Calu3 (cell line): ENCODE measurements around the gene ASB4. TPM values are rescaled to one million over a fixed set of nuclear protein-coding genes. Genes with fewer than 3 reads are reported as not detected.
"Not testable (repeated sequence)": the region's sequence is repeated elsewhere in the genome, so short reads cannot be mapped to it uniquely, and the experiment has no call there.

ENCODE experiments used
- BruUV-seq: library from RNA; stranded (reverse); fragments of 400-500 nt; replicated peaks from 2 replicates; lab custom pipeline; 2021; lab: Mats Ljungman, UMichigan
- CTCF ChIA-PET: fragments of 300-600 bp; sonication (Branson Sonifier 250); formaldehyde crosslinking; loops from one replicate; lab custom pipeline; 2022; ENCODE audit warnings: antibody characterized with exemption; lab: Charles Lee
- DNase-seq: peaks from one replicate; pipeline ENCODE4 v3.0.0; 2022
- H3K27ac Mint-ChIP-seq: one replicate; pipeline ENCODE4 v1.8.0; 2022; ENCODE audit warnings: mixed read lengths; ENCODE audit not compliant: unreplicated experiment
- H3K27me3 Mint-ChIP-seq: one replicate; pipeline ENCODE4 v1.8.0; 2022; ENCODE audit warnings: mixed read lengths; ENCODE audit not compliant: unreplicated experiment
- H3K36me3 Mint-ChIP-seq: one replicate; pipeline ENCODE4 v1.8.0; 2022; ENCODE audit warnings: mild to moderate bottlenecking, moderate library complexity, mixed read lengths; ENCODE audit not compliant: insufficient read depth, unreplicated experiment
- H3K4me1 Mint-ChIP-seq: one replicate; pipeline ENCODE4 v1.8.0; 2022; ENCODE audit warnings: mild to moderate bottlenecking, low read depth, mixed read lengths; ENCODE audit not compliant: unreplicated experiment
- H3K4me3 Mint-ChIP-seq: one replicate; pipeline ENCODE4 v1.8.0; 2022; ENCODE audit warnings: mild to moderate bottlenecking, low read depth, moderate library complexity, mixed read lengths; ENCODE audit not compliant: unreplicated experiment
- H3K9me3 Mint-ChIP-seq: one replicate; pipeline ENCODE4 v1.8.0; 2022; ENCODE audit warnings: low read depth, mixed read lengths; ENCODE audit not compliant: unreplicated experiment
- intact Hi-C: fragments of 100-400 bp; cut with micrococcal nuclease; formaldehyde crosslinking; loops from one replicate; pipeline ENCODE4 v1.10.0; 2022; ENCODE audit not compliant: unreplicated experiment
- total RNA-seq: library from RNA; stranded (reverse); gene quantifications from 2 replicates; pipeline ENCODE4 v1.2.3, GENCODE V29; 2022
- TF ChIP-seq, protein P1 (sequence below): fragments of 200-600 bp; IDR thresholded peaks from one replicate; pipeline ENCODE4 v1.8.0; 2022; ENCODE audit warnings: antibody characterized with exemption; ENCODE audit not compliant: unreplicated experiment

The ASB4 gene
- total RNA-seq, 1 experiment from 2014 or later = 0.47 TPM

DNA sequence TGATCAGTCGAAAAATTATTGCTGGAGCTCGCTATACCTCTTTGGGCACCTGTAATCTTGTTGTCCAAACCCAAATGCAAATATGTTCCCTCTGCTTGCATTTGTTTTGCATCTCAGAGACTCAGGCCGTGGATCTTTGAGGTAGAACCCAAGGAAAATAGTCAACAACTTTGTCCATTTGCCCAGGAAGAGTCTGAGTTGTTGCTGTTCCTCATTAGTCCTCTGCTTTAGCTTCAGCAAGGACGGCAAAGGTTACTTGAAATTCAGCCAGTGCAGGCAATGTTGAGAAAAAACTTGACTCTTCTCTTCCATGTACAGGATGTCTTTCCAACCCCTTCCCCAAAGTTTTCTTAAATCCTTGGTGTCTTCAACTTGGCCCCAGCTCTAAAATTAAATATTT, 64.8 kb downstream of the ASB4 start:
- CTCF ChIA-PET = no interaction called here
- H3K9me3 Mint-ChIP-seq = no peaks in the 10 kb centered on the region
- intact Hi-C loops = no loop called here
- no TSS peak for BruUV-seq
- peaks cover 23% of the 10 kb centered on the region for H3K4me1 Mint-ChIP-seq
- H3K4me3 Mint-ChIP-seq = peak overlapping the region; percentile 36
- peaks cover 9% of the 10 kb centered on the region for H3K36me3 Mint-ChIP-seq
- H3K27me3 Mint-ChIP-seq = no peaks in the 10 kb centered on the region
- H3K27ac Mint-ChIP-seq = peak overlapping the region; percentile 81
- TF ChIP-seq, protein P1, sequence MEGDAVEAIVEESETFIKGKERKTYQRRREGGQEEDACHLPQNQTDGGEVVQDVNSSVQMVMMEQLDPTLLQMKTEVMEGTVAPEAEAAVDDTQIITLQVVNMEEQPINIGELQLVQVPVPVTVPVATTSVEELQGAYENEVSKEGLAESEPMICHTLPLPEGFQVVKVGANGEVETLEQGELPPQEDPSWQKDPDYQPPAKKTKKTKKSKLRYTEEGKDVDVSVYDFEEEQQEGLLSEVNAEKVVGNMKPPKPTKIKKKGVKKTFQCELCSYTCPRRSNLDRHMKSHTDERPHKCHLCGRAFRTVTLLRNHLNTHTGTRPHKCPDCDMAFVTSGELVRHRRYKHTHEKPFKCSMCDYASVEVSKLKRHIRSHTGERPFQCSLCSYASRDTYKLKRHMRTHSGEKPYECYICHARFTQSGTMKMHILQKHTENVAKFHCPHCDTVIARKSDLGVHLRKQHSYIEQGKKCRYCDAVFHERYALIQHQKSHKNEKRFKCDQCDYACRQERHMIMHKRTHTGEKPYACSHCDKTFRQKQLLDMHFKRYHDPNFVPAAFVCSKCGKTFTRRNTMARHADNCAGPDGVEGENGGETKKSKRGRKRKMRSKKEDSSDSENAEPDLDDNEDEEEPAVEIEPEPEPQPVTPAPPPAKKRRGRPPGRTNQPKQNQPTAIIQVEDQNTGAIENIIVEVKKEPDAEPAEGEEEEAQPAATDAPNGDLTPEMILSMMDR = no peak
- no peak for DNase-seq

DNA sequence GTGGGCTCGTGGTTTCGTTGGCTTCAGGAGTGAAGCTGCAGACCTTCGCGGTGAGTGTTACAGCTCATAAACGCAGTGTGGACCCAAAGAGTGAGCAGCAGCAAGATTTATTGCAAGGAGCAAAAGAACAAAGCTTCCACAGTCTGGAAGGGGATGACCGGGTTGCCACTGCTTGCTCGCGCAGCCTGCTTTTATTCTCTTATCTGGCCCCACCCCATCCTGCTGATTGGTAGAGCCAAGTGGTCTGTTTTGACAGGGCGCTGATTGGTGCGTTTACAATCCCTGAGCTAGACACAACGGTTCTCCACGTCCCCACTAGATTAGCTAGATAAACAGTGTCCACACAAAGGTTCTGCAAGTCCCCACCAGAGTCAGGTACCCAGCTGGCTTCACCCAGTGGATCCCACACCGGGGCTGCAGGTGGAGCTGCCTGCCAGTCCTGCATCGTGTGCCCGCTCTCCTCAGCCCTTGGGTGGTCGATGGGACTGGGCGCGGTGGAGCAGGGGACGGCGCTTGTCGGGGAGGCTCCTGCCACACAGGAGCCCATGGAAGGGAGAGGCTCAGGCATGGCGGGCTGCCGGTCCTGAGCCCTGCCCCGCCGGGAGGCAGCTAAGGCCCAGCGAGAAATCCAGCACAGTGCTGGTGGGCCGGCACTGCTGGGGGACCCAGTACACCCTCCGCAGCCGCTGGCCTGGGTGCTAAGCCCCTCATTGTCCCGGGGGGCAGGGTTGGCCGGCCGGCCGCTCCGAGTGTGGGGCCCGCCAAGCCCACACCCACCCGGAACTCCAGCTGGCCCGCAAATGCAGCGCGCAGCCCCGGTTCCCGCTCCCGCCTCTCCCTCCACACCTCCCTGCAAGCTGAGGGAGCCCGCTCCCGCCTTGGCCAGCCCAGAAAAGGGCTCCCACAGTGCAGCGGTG, 66.5 kb downstream of the ASB4 start:
- H3K4me3 Mint-ChIP-seq, H3K27me3 Mint-ChIP-seq, intact Hi-C loops, H3K9me3 Mint-ChIP-seq, H3K36me3 Mint-ChIP-seq, CTCF ChIA-PET, BruUV-seq, H3K27ac Mint-ChIP-seq, DNase-seq: not testable (repeated sequence)
- peaks cover 20% of the 10 kb centered on the region for H3K4me1 Mint-ChIP-seq

DNA sequence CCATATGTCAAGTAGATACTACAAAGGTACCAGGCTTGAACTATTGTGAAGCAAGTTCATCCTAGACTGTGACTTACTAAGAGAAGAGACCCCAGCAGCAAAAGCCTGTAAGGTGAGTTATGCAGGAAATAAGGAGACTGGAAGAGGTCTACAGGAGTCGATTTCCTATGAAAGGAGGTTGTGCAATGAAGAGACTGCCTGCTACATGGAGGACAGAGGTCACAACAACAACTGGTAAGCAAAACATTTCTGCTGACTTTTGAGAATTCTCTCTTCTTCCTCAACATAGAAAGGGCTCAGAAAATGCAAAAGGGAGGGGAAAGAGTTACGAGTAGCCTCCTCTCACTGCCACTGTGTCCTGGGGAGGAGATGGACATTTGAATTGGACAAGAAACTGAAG, 68.2 kb downstream of the ASB4 start:
- no peaks in the 10 kb centered on the region for H3K27me3 Mint-ChIP-seq
- TF ChIP-seq, protein P1 = no peak
- intact Hi-C loops = no loop called here
- no peak overlapping the region for H3K4me3 Mint-ChIP-seq
- CTCF ChIA-PET = no interaction called here
- no peak for DNase-seq
- no peaks in the 10 kb centered on the region for H3K9me3 Mint-ChIP-seq
- peaks cover 20% of the 10 kb centered on the region for H3K4me1 Mint-ChIP-seq
- peaks cover 8% of the 10 kb centered on the region for H3K36me3 Mint-ChIP-seq
- H3K27ac Mint-ChIP-seq = no peak overlapping the region
- no TSS peak for BruUV-seq

DNA sequence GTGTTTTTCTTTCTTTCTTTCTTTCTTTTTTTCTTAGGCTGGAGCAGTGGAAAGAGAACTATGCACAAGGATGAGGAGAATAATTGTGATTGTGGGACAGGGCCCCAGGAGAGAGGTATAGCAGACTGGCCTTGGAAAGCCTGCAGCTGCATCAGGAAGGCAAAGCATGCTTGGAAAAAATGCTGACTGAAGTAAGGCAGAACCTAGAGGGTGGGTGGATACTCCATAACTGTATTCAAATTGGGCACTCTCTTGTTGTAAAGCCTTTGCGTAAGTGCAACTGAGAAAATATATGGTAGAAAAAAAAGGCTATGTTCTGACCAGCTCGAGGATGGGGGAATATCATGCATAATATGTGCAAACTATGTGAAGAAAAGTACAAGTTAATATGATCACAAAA, 71.0 kb downstream of the ASB4 start:
- BruUV-seq = no TSS peak
- no peaks in the 10 kb centered on the region for H3K36me3 Mint-ChIP-seq
- CTCF ChIA-PET = no interaction called here
- TF ChIP-seq, protein P1 = no peak
- no peaks in the 10 kb centered on the region for H3K27me3 Mint-ChIP-seq
- H3K27ac Mint-ChIP-seq = no peak overlapping the region
- DNase-seq = no peak
- H3K4me3 Mint-ChIP-seq = no peak overlapping the region
- no peaks in the 10 kb centered on the region for H3K9me3 Mint-ChIP-seq
- peaks cover 8% of the 10 kb centered on the region for H3K4me1 Mint-ChIP-seq
- intact Hi-C loops = no loop called here

DNA sequence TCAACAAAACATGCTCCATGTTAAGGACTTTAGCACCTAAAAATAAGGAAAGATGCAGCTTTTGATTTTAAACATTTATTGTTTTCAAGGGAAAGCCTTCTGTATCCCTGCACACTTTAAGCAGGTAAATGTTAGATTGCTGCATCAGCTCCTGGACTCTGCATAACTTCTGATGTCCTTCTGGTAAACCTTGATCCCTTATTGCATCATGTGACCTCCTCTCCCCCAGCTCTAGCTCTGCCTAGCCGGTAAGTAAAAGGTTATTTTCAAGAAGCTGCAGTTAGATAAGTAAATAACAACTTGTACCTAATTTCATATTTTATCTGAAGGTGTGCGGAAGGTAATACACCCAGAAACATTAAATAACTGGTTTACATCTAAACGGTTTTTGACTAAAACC, 73.1 kb downstream of the ASB4 start:
- Mint-ChIP-seq H3K27me3 (no peaks in the 10 kb centered on the region), H3K4me1 (peaks cover 3% of the 10 kb centered on the region), H3K27ac (no peak overlapping the region), H3K36me3 (no peaks in the 10 kb centered on the region), H3K4me3 (no peak overlapping the region), H3K9me3 (no peaks in the 10 kb centered on the region)
- CTCF ChIA-PET = no interaction called here
- TF ChIP-seq, protein P1 = no peak
- intact Hi-C loops = no loop called here
- no peak for DNase-seq
- BruUV-seq = no TSS peak
